BLaER1 (cell line): ENCODE measurements around the gene CCT5.
"Not testable (repeated sequence)": the region's sequence is repeated elsewhere in the genome, so short reads cannot be mapped to it uniquely, and the experiment has no call there.

Source experiments
- H3K27ac ChIP-seq: shearing (Covaris generic); formaldehyde crosslinking; 2 replicates; pipeline ENCODE4 v1.8.1; 2022
- H3K27me3 ChIP-seq: shearing (Covaris generic); formaldehyde crosslinking; 2 replicates; pipeline ENCODE4 v1.8.1; 2022
- H3K36me3 ChIP-seq: shearing (Covaris generic); formaldehyde crosslinking; 2 replicates; pipeline ENCODE4 v1.8.1; 2022
- H3K4me1 ChIP-seq: shearing (Covaris generic); formaldehyde crosslinking; 2 replicates; pipeline ENCODE4 v1.8.1; 2022
- H3K4me2 ChIP-seq: shearing (Covaris generic); formaldehyde crosslinking; 2 replicates; pipeline ENCODE4 v1.8.1; 2022
- H3K4me3 ChIP-seq: shearing (Covaris generic); formaldehyde crosslinking; 2 replicates; pipeline ENCODE4 v1.8.1; 2022
- H3K9ac ChIP-seq: shearing (Covaris generic); formaldehyde crosslinking; 2 replicates; pipeline ENCODE4 v1.8.1; 2022
- H3K9me3 ChIP-seq: shearing (Covaris generic); formaldehyde crosslinking; 2 replicates; pipeline ENCODE4 v1.8.1; 2022
- H4K20me1 ChIP-seq: shearing (Covaris generic); formaldehyde crosslinking; 2 replicates; pipeline ENCODE4 v1.8.1; 2022
- Cebpa-rat ChIP-seq: shearing (Covaris generic); IDR thresholded peaks from 2 replicates; pipeline ENCODE4 v1.8.1; 2022

Gene CCT5

GRCh38 chr5:10272053-10272874, 22.2 kb downstream of the CCT5 start:
- Histone ChIP-seq H3K27ac (no peak overlapping the region), H3K27me3 (no peaks in the 10 kb centered on the region), H3K4me1 (peaks cover 25% of the 10 kb centered on the region), H3K4me2 (peak overlapping the region; percentile 45), H3K4me3 (no peak overlapping the region), H3K36me3 (no peaks in the 10 kb centered on the region), H3K9ac (no peak overlapping the region), H4K20me1 (no peaks in the 10 kb centered on the region), H3K9me3 (peaks cover 10% of the 10 kb centered on the region)
- no peak for TF ChIP-seq Cebpa-rat

DNA sequence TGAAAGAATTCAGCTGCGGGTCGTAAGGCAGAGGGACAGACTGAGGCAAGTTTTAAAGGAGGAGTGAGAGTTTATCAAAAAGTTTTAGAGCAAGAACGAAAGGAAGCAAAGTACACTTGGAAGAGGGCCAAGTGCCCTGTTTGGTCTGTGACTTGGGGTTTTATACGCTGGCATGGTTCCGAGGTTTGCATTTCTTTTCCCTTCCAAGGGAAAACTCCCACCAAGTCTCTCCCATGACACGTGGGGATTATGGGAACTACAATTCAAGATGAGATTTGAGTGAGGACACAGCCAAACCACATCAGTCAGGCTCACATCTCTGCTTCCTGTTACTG, 22.8 kb downstream of the CCT5 start:
- H3K27ac ChIP-seq: not testable (repeated sequence)

GRCh38 chr5:10275460-10275859, 25.4 kb downstream of the CCT5 start:
- Histone ChIP-seq H3K4me1 (peaks cover 25% of the 10 kb centered on the region), H3K36me3 (no peaks in the 10 kb centered on the region), H3K4me2 (peak overlapping the region; percentile 42), H3K27ac (no peak overlapping the region), H3K27me3 (no peaks in the 10 kb centered on the region), H3K4me3 (no peak overlapping the region), H3K9ac (no peak overlapping the region), H4K20me1 (no peaks in the 10 kb centered on the region), H3K9me3 (peaks cover 10% of the 10 kb centered on the region)
- no peak for TF ChIP-seq Cebpa-rat

More for the DNA sequence above, 22.8 kb downstream of the CCT5 start:
- H3K4me2 ChIP-seq: peak overlapping the region; percentile 45; the same call in 1 of the 2 replicates
- H3K4me1 ChIP-seq: peaks cover 25% of the 10 kb centered on the region
- H3K4me3 ChIP-seq, H3K27me3 ChIP-seq, H3K36me3 ChIP-seq, H4K20me1 ChIP-seq, H3K9ac ChIP-seq: not testable (repeated sequence)
- peaks cover 10% of the 10 kb centered on the region for H3K9me3 ChIP-seq

GRCh38 chr5:10275991-10276390, 25.9 kb downstream of the CCT5 start:
- no peaks in the 10 kb centered on the region for H4K20me1 ChIP-seq
- no peaks in the 10 kb centered on the region for H3K27me3 ChIP-seq
- H3K4me3 ChIP-seq: no peak overlapping the region
- no peaks in the 10 kb centered on the region for H3K36me3 ChIP-seq
- peaks cover 25% of the 10 kb centered on the region for H3K4me1 ChIP-seq
- no peak for TF ChIP-seq Cebpa-rat
- H3K9me3 ChIP-seq: peaks cover 10% of the 10 kb centered on the region
- no peak overlapping the region for H3K27ac ChIP-seq
- peak overlapping the region; percentile 42 for H3K4me2 ChIP-seq
- H3K9ac ChIP-seq: no peak overlapping the region

- no peak for TF ChIP-seq Cebpa-rat
- Histone ChIP-seq H3K27ac (no peak overlapping the region), H3K4me3 (no peak overlapping the region), H3K9me3 (peaks cover 10% of the 10 kb centered on the region), H3K36me3 (no peaks in the 10 kb centered on the region), H3K9ac (no peak overlapping the region), H3K4me1 (peaks cover 25% of the 10 kb centered on the region), H3K4me2 (no peak overlapping the region), H4K20me1 (no peaks in the 10 kb centered on the region), H3K27me3 (no peaks in the 10 kb centered on the region)
Observed at GRCh38 chr5:10276691-10277090, 26.6 kb downstream of the CCT5 start.

- Histone ChIP-seq H3K9ac (no peak overlapping the region), H3K27ac (no peak overlapping the region), H3K36me3 (no peaks in the 10 kb centered on the region), H3K4me2 (no peak overlapping the region), H3K9me3 (no peaks in the 10 kb centered on the region; the same call in 1 of the 2 replicates), H4K20me1 (no peaks in the 10 kb centered on the region), H3K4me1 (peaks cover 12% of the 10 kb centered on the region), H3K27me3 (no peaks in the 10 kb centered on the region), H3K4me3 (no peak overlapping the region)
- no peak for TF ChIP-seq Cebpa-rat
Observed at GRCh38 chr5:10277773-10278630, 27.9 kb downstream of the CCT5 start.

- Histone ChIP-seq H3K4me2 (no peak overlapping the region), H3K4me1 (peaks cover 14% of the 10 kb centered on the region), H3K27me3 (no peaks in the 10 kb centered on the region), H3K9ac (no peak overlapping the region), H3K36me3 (no peaks in the 10 kb centered on the region), H4K20me1 (no peaks in the 10 kb centered on the region), H3K27ac (no peak overlapping the region), H3K9me3 (no peaks in the 10 kb centered on the region), H3K4me3 (no peak overlapping the region)
- TF ChIP-seq Cebpa-rat: no peak
Observed at GRCh38 chr5:10278658-10279279, 28.7 kb downstream of the CCT5 start.

DNA sequence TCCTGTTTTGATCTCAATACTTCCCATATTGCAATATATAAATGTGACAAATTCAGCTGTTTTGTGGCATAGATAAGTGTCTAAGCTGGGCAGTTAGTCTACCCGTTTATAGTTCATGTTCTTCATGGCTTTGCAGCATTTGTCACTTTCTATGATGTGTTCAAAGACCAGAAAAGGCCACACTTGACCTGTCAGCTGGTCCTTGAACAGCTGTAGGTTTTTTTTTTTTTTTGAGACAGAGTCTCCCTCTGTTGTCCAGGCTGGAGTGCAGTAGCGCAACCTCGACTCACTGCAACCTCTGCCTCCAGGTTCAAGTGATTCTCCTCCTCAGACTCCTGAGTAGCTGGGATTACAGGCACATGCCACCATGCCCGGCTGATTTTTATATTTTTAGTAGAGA, 29.2 kb downstream of the CCT5 start:
- no peaks in the 10 kb centered on the region for H3K36me3 ChIP-seq
- H4K20me1 ChIP-seq: no peaks in the 10 kb centered on the region
- no peaks in the 10 kb centered on the region for H3K9me3 ChIP-seq
- H3K4me2 ChIP-seq: no peak overlapping the region
- no peak overlapping the region for H3K9ac ChIP-seq
- H3K4me1 ChIP-seq: peaks cover 20% of the 10 kb centered on the region
- no peaks in the 10 kb centered on the region for H3K27me3 ChIP-seq
- H3K27ac ChIP-seq: no peak overlapping the region
- no peak for TF ChIP-seq Cebpa-rat
- H3K4me3 ChIP-seq: no peak overlapping the region

GRCh38 chr5:10279925-10280720, 30.0 kb downstream of the CCT5 start:
- Histone ChIP-seq H3K4me3 (no peak overlapping the region), H4K20me1 (no peaks in the 10 kb centered on the region), H3K27ac (no peak overlapping the region), H3K4me1 (peaks cover 19% of the 10 kb centered on the region), H3K4me2 (no peak overlapping the region), H3K27me3 (no peaks in the 10 kb centered on the region), H3K36me3 (no peaks in the 10 kb centered on the region), H3K9ac (no peak overlapping the region), H3K9me3 (no peaks in the 10 kb centered on the region)
- TF ChIP-seq Cebpa-rat: no peak
